T follicular helper cell (primary cell): Measurements from ENCODE around the gene DDX4.
A peak's percentile ranks its signal among the peaks of the same experiment; 100 is the strongest.
"Not testable (repeated sequence)": the region's sequence is repeated elsewhere in the genome, so short reads cannot be mapped to it uniquely, and the experiment has no call there.

Source experiments
- DNase-seq: peaks from one replicate; pipeline ENCODE4 v3.0.0-alpha.2; 2020; ENCODE audit warnings: low read depth
- total RNA-seq, 2 experiments: gene quantifications; one replicate each; lab custom pipeline; 2026; lab: John Stamatoyannopoulos, UW

Gene DDX4
- 0 to 0.39 reads per million in 2 experiments for total RNA-seq

DNA sequence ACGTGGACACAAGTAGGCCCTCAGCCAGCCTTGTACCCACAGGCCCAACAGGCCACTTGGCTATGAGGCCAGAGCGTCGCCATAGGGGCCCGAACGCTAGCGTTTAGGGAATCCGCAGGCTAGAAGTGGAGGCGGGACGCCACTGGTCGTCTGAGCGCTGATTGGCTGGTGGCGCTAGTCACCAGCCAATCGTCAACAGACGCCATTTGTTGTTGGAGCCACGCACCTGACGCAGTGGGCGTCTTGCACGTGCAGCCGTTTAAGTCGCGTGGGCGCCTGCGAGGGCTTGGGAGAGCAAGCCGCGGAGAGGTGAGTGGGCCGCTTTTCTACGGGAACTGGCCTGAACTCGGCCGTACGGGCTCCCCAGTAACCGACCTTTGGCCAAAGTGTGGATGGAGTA lies at the start of gene DDX4:
Gene DDX4 (plus strand): TSS at position 269 of the 400 bp plus-strand sequence. CDS start 903 bp downstream, outside the sequence.
- no peak for DNase-seq

DNA sequence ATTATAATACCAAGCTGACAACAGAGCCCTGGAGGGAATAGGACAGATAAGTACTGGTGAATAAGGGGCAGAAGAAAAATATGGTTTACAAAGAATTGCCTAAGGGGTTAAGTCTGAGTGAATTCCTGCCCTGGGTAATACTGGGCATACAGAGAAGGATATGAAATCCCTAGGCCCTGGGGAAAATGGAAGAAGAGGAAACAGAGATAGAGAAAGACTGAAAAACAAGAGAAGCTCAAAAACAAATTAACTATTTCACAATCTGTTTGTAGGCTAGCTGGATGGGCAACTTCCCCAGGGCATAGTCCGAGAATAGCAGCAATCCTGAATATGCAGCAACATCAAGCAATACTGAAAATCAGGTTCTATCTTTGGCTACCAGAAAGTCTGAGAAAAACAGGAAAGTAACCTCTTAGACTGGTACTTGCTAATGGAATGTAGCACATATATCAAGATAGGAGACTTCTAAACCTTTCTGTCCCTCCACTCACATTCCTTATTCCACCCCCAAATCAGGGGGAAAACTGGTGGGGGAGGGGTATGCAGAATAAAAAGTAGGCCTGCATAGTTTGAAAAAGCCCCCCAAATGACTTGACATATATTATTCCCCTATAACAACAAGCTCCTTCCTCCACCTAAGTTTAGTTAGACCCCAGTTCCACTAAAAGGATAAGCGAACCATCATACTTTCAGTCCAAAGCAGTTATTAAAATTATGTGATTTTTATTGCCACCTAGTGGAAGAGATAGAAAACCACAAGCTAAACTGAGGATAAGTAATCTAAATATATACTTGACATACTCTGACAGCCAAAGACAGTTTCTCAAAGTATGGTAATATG lies 46.4 kb upstream of the DDX4 start:
- DNase-seq, result no peak

DNA sequence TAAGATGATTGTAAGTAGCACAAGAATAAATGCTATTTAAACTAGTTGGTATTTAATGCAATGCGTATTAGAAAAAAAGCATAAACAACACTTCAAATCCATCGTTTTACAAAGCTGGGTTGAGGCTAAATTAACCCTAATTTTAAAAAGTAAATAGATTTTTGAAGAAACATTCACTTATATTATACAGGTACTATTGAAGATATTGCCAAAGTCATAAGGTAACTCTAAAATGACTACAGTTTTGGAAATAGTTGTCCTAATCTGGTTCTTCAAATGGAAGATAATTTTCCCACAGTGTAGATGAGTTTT lies 45.8 kb upstream of the DDX4 start:
- no peak for DNase-seq

- DNase-seq, result no peak
Measured at GRCh38 chr5:55692509-55692908, 45.4 kb upstream of the DDX4 start.

GRCh38 chr5:55694152-55694830 lies 43.6 kb upstream of the DDX4 start:
- DNase-seq, result no peak

GRCh38 chr5:55696704-55697103 lies 41.2 kb upstream of the DDX4 start:
- not testable (repeated sequence) for DNase-seq

GRCh38 chr5:55699041-55699688 lies 38.7 kb upstream of the DDX4 start:
- DNase-seq, result no peak

- no peak for DNase-seq
Measured at GRCh38 chr5:55700745-55701144, 37.1 kb upstream of the DDX4 start.

- DNase-seq, result no peak
Measured at GRCh38 chr5:55701462-55702103, 36.3 kb upstream of the DDX4 start.

GRCh38 chr5:55702598-55703345 lies 35.1 kb upstream of the DDX4 start:
- no peak for DNase-seq

GRCh38 chr5:55706230-55706629 lies 31.6 kb upstream of the DDX4 start:
- DNase-seq, result no peak

- no peak for DNase-seq
Measured at GRCh38 chr5:55708732-55709131, 29.1 kb upstream of the DDX4 start.

GRCh38 chr5:55711507-55712022 lies 26.3 kb upstream of the DDX4 start:
- no peak for DNase-seq

DNA sequence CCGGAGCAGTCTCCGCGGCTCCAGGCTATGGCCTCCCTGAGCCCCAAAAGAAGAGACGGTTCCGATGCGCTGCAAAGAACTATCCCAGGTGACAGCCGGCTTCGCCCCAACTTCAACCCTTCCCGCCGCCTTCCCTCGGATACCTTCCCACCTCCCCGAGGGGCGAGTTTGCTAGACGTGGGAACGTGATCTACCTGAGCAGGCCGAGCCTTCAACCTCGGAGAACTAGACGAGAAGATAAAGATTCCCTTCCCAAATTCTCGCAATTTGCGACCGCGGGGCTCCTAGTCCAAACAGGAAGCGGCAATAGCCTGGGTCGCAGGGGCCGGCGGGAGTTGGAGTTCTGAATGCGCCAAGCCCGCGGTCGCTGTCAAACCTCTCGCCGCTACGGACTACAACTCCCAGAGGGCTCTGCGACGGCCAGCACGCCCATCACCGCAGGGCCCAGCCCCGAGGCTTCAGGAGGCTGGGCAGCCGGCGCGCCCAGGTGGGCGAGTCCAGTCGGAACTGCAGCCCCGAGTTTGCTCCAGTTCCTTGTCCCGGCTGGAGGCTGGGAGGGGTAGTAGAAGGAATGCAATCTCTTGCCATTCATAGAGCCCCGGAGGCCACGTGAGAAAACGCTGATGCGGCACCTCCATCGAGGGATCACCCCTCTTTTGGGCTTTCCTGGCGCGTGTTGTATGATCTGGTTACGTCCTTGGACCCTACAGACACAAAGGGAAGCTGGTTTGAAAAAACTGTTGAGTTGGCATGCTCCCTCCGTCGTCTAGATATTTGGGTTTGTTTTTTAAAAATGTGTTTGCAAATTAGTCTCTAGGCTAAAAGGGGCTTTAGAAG lies 25.6 kb upstream of the DDX4 start, which contains the start of gene SLC38A9:
Gene SLC38A9 (minus strand): TSS at position 302 of the 837 bp plus-strand sequence. CDS start 14,366 bp downstream, outside the sequence.
- DNase-seq, result peak; percentile 90

- DNase-seq, result no peak
Measured at GRCh38 chr5:55713871-55714270, 24.0 kb upstream of the DDX4 start.

DNA sequence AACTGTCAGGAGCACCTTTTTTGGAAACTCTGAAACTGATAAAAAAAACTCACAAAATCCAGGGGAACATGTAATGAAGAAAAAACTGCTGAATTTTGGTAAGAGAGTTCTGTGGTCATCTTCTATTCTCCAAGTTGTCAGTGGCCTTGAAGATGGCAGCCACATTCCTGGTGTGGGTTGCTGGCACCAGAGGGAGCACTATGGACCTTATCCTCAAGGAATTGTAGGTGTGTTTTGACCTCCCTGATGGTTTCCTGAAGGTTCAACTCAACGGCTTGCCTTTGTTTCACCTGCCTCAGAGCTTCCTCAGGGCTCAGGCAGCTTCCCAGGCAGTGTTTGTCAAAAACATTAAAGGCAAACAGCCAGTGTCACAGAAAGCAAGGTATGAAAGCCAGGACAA lies 23.5 kb upstream of the DDX4 start:
- DNase-seq, result no peak

- no peak for DNase-seq
Measured at GRCh38 chr5:55714749-55715148, 23.1 kb upstream of the DDX4 start.

DNA sequence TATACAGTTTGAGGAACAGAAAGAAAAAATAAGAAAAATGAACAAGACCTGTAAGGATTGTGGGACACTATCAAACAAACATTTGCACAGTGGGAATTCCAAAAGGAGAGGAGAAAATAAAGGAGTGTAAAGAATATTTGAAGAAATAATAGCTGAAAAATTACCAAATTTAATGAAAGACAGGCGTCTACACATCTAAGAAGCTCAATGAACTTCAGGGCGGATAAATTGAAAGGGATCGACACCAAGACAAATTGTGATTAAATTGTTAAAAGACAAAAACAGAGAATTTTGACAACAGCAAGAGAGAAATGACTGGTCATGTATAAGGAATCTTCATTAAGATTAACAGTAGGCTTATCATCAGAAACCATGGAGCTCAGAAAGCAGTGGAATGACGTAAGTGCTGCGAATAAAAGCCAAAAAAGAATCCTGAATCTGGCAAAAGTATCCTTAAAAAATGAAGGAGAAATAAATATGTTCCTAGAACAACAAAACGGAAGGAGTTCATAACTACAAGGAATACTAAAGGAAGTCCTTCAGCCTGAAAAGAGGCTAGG lies 22.3 kb upstream of the DDX4 start:
- DNase-seq, result no peak

GRCh38 chr5:55719026-55719425 lies 18.8 kb upstream of the DDX4 start:
- DNase-seq, result not testable (repeated sequence)

DNA sequence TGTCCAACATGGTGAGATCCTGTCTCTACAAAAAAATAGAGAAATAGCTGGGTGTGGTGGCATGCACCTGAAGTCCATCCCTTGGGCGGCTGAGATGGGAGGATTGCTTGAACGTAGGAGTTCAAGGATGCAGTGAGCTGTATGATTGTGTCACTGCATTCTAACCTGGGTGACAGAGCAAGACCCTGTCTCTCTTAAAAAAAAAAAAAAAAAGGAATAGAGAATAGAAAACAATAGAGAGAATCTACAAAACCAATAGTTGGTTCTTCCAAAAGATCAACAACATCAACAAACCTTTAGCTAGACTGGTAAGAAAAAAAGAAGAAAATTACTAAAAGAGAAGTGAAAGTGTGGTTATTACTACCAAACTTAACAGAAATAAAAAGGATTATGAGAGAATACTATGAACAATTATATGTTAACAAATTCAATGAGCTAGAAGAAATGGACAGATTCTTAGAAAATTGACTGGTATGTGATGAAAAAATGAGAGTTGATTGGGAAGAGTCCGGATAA lies 17.6 kb upstream of the DDX4 start:
- no peak for DNase-seq
